Measurements from ENCODE around the gene METTL26.

The METTL26 gene

DNA sequence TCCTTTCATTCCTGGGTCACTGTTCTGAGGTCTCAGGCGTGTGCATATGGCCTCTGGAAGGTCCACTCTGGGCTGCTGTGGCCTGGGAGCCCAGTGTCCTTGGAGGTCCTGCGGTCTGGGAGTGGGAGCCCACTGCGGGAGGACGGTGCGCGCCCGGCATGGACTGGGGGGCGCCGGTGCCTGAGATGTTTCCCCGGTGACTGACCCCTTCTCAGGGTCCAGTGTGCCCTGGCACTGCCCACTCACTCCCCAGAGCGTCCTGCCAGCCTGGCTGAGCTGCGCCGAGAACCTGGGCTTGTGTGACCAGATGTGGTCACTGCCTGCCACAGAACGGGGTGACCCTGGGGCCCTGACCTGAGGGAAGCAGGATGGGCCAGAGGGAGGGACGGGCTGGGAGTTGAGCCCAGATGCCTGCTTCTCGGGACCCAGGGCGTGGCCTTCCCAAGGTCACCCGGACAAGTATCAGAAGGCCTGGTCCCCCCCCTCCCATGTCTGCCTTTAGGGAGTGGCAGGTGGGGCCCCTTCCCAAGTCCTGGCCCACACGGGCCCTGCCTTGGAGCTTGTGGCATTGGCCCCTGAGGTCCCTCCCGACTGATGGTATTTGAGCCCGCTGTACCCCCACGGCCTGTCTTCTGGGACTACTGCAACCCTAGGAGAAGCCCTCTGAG lies 38.2 kb upstream of the METTL26 start:
- DNase-seq (ENCODE audit: low read depth) = no peak
- no peak overlapping the region for H3K4me3 ChIP-seq (ENCODE audit: low read depth, low read length)
- TF ChIP-seq, protein P1, sequence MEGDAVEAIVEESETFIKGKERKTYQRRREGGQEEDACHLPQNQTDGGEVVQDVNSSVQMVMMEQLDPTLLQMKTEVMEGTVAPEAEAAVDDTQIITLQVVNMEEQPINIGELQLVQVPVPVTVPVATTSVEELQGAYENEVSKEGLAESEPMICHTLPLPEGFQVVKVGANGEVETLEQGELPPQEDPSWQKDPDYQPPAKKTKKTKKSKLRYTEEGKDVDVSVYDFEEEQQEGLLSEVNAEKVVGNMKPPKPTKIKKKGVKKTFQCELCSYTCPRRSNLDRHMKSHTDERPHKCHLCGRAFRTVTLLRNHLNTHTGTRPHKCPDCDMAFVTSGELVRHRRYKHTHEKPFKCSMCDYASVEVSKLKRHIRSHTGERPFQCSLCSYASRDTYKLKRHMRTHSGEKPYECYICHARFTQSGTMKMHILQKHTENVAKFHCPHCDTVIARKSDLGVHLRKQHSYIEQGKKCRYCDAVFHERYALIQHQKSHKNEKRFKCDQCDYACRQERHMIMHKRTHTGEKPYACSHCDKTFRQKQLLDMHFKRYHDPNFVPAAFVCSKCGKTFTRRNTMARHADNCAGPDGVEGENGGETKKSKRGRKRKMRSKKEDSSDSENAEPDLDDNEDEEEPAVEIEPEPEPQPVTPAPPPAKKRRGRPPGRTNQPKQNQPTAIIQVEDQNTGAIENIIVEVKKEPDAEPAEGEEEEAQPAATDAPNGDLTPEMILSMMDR (conservative IDR thresholded peaks at IDR 0.05; ENCODE audit: low read depth, low read length) = no peak

DNA sequence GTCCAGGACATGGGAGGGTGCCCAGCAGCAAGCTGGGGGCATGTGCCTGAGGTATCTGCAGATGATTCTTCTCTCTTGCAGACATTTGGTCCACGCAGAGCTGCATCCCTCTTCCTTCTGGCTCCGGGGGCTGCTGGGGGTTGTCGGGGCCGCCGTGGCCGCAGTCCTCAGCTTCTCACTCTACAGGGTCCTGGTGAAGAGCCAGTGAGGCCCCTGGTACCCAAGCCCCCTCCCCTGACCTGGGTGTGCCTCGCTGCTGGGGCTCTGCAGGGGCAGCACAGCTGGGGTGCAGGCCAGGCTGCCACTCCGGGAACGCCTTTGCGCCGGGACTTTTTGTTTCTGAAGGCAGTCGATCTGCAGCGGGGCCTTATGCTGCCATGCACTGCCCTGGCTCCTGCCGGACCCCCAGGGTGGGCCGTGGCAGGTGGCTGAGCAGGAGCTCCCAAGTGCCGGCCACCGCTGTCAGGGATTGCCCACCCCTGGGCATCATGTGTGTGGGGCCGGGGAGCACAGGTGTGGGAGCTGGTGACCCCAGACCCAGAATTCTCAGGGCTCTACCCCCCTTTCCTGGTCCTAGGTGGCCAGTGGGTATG lies 37.4 kb upstream of the METTL26 start:
- DNase-seq (ENCODE audit: low read depth) = no peak
- no peak overlapping the region for H3K4me3 ChIP-seq (ENCODE audit: low read depth, low read length)
- TF ChIP-seq, protein P1 (conservative IDR thresholded peaks at IDR 0.05; ENCODE audit: low read depth, low read length) = no peak

GRCh38 chr16:672851-673250 lies 36.7 kb upstream of the METTL26 start:
- no peak overlapping the region for H3K4me3 ChIP-seq (ENCODE audit: low read depth, low read length)
- TF ChIP-seq, protein P1 (conservative IDR thresholded peaks at IDR 0.05; ENCODE audit: low read depth, low read length) = no peak

DNA sequence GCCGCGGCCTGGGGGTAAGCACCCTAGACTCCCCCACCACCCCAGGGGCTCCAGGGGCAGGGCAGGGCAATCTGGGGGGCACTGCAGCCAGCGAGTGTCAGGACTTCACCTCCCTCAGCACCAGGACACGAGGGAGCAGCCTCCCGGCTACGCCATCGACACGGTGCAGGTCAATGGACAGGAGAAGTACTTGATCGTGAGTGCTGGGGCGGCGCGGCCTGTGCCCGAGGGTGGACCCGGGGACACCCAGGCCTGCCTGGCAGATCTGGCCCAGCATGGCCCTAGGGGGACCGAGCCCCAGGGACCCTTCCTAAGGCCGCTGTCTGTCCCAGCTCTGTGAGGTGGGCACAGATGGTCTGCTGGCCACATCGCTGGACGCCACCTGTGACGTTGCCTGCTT lies 36.3 kb upstream of the METTL26 start:
- TF ChIP-seq, protein P1 (conservative IDR thresholded peaks at IDR 0.05; ENCODE audit: low read depth, low read length) = no peak
- no peak overlapping the region for H3K4me3 ChIP-seq (ENCODE audit: low read depth, low read length)

More at GRCh38 chr16:672851-673250, 36.7 kb upstream of the METTL26 start:
- DNase-seq (ENCODE audit: low read depth) = no peak

GRCh38 chr16:671353-672131 lies 35.4 kb upstream of the METTL26 start:
- H3K4me3 ChIP-seq (ENCODE audit: low read depth, low read length) = no peak overlapping the region
- TF ChIP-seq, protein P1 (conservative IDR thresholded peaks at IDR 0.05; ENCODE audit: low read depth, low read length) = no peak
- DNase-seq (ENCODE audit: low read depth) = no peak

More for the DNA sequence above, 36.3 kb upstream of the METTL26 start:
- no peak for DNase-seq (ENCODE audit: low read depth)

DNA sequence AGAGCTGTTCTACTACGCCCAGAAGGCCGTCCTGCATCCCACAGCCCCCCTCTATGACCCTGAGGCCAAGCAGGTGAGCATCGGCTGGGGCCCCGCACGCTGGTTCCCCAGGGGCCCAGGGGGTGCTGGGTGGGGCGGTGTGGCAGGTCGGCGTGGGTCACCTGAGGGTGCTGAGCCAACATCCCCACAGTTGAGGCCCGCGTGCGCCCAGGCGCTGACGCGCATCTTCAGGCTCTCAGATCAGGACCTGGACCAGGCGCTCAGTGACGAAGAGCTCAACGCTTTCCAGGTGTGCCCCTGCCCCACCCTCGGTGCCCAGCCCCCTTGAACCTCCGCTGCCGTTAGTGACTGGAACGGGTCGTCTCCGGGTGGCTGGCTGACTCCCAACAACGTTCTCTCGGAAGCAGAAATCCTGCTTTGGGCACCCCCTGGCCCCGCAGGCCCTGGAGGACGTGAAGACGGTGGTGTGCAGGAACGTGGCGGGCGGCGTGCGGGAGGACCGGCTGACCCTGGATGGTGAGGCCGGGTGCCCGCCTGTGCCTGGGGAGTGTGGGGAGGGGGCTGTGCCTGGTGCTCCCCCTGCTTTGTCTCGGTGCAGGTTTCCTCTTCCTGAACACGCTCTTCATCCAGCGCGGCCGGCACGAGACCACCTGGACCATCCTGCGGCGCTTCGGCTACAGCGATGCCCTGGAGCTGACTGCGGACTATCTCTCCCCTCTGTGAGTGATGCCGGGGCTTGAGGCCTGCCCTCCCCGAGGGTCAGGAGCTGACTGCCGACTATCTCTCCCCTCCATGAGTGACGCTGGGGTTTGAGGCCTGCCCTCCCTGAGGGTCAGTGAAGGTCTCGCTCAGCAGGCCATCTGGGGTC lies 34.6 kb upstream of the METTL26 start:
- TF ChIP-seq, protein P1 (conservative IDR thresholded peaks at IDR 0.05; ENCODE audit: low read depth, low read length) = no peak
- no peak for DNase-seq (ENCODE audit: low read depth)
- no peak overlapping the region for H3K4me3 ChIP-seq (ENCODE audit: low read depth, low read length)

All from choroid plexus epithelial cell (primary cell).